ENCODE results near the gene HLA-DOB.
A peak's percentile ranks its signal among the peaks of the same experiment; 100 is the strongest.

HLA-DOB gene

DNA sequence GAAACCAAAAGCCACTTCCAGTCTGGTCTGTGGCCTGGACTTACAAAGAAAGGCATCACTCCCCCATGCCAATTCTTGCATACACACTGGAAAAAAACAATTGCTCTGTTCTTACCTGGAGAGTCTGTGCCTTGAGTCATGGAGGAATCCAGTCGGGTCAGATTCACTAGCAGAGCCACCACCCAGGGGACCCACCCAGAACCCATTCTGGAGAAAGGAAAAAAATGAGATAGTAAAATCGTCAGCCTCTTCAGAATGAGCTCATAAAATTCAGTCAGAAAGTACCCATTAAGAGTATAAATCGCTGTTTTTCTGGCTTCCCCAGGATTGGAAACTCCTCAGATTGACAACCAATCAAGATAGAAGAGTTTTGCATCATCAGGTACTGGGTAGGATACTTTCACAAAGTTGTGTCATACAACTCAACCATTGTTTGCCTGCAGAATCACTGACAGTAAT lies at the start of gene HLA-DOB:
Gene HLA-DOB (minus strand): TSS at position 257 of the 459 bp plus-strand sequence. CDS start 51 bp downstream, at position 206.
- peak; percentile 75 for DNase-seq (ENCODE audit: low spot score)

DNA sequence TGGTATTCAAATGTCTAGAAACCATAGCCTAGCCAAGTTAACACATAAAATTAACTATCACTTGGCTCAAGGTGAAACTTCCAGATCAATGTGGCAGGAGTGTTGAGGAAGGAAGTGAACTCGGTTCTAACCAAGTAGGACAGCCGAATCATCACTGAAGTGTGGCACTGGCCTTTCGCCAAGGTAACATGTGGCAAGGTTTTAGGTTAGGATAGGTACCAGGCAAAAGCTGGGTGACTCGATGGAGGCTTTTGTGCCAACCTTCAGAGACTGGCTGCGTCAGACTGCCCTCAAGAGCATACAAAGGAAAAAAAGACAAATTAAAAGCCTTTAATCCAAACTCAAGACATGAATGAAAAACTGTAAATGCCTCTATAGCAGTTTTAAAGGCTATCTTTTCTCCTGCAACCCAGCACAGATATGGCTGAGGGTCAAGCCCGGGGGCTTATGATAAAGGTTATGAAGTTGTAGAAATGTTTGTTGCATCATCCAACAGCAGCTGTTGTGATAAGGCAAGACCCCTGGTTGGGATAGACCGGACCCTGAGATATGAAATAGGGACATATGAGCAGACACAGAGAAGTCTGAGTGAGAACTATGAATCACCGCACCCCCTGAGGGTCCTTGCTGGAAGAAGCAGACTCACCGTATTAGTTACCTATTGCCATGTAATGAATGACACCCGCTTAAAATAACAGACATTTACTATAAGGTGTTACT lies 49.1 kb upstream of the HLA-DOB start:
- no peak for DNase-seq (ENCODE audit: low spot score)

DNA sequence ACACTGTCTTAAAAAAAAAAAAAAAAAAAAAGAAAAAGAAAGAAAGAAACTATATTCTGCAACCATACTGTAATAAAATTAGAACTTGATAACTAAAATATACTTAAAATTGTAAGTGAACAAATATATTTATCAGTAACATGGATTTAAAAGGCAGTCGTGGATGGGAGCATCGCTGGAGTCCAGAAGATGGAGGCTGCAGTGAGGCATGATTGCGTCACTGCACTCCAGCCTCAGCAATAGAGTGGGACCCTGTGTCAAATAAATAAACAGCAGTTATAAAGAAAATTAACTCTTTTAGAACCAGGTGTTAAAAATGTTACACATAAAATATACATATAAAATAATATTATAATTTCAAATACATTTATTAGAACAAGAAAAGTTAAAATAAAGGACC lies 45.9 kb upstream of the HLA-DOB start:
- DNase-seq (ENCODE audit: low spot score), result no peak

DNA sequence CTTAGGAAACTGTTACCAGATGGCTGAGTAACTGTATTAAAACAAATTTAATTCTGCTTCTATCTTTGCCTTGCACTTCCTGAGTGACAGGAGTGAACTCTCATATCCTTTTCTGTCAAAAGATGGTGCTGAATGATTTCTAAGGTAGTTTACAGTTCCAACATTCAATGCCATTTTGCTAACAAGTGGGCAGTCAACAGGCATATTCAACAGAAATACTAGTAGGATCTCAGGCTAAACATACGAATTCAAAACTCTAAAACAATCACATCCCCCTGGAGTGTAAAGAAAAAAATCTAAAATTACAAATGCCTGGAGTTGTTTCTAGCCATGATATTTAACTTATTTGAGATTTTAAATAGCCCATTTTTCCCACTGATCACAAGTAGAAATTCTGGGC lies 43.9 kb upstream of the HLA-DOB start:
- DNase-seq (ENCODE audit: low spot score), result no peak

DNA sequence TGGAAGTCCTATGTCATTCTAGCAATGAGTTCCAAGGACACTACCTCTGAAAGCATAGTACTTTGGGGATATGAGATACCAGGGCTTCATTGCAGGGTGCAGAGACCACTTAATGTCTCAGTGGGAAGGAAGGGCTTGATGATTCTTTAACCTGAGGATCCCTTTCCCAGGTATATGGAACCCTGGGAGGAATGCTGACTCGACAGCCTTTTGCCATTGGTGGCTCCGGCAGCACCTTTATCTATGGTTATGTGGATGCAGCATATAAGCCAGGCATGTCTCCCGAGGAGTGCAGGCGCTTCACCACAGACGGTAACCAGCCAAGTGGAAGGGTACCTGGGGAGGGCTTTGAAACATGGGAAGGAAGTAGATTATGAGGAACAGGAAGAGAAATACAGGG lies 41.4 kb upstream of the HLA-DOB start:
- DNase-seq (ENCODE audit: low spot score), result no peak

DNA sequence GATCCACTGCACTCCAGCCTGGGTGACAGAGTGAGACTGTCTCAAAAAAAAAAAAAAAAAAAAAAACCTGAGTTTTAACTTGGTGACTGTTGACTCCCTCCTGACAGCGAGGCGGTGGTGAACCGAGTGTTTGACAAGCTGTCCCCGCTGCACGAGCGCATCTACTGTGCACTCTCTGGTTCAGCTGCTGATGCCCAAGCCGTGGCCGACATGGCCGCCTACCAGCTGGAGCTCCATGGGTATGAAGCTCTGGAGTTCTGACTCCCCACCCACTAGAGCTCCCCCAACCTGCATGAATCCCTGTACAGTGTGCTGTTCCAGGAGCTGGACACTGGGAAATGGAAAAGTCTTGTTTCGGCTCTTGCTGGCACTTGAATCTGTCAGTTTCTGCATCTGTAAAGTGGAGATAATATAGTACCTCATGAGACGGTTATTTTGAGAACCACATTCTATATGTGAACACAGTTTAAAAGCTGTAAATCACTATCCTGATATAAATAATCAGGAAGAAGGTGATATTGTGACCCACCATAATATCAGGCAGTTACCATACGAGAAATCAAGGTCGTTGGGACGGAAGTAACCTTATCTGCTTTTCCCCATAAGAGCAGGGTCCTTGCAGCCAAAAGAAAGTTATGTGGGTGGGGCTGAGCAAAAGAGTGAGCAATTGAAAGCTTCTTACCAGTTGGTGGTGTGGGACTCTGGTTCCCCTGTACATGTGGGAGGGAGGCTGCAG lies 40.5 kb upstream of the HLA-DOB start:
- no peak for DNase-seq (ENCODE audit: low spot score)

DNA sequence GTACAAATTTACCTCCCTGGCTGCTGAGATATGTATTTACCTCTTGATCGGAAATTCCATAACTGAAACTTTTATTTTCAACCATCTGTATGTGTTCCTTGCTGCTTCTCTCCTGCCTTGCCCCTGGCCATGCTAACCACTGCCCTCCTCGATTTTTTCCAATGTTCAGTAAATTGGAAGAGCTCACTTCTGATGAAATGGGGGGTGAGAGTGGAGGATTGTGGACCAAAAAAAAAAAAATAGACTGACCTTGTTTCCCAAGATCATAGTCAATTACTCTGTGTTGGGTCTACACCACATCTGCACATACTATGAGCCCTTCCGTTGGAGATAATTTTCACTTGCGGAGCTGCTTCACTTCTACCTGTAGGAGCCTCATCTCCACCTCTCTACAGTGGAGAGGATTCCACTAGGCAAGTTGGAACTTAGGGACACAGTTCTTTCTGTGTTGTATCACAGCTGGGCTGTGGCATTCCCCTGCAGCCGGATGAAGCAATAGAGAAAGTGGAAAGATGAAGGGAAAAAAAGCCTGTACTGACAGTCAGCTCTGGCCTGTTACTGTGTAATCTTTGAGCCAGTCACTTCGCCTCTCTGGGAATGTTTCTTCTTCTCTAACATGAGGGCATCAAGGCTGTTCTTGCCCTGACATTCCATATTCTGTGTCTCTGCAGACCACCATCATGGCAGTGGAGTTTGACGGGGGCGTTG lies 38.8 kb upstream of the HLA-DOB start:
- DNase-seq (ENCODE audit: low spot score), result no peak

DNA sequence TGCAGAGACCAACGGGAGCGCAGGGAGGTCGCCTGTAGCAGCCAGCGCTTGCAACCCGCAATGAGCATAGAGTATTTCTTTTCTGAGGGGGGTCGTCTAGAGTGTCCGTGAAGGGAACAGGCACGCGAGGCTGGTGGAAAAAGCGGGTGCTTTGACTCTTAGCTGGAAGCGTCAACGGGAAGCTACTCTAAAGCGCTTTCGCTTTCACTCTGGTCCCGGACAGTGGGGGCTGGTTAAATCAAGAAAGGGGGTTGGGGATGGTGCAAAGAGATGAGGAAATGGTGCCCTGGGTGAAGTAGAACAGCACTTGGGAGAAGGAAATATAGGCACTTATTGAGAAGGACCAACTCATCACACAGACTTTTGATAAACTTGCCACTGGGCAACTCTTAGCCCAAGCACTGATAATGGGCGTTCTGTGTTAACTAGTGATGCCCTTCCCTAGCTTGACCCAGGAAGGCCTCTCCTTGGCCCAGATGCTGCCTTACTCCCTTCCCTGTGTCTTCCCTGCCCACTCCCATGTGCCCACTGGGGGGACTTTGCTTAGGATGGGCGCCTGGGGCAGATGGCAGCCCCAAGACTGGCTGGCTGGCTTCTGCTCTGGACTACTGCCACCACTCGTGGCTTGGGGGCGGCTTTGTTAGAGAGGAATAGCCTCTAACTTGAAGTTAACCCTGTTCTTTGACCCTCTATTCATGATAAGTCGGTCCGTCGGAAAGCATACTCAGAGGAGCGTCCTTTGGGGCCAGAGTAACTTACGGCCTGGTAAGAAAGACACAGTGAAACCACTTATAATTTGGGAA lies 37.8 kb upstream of the HLA-DOB start:
- DNase-seq (ENCODE audit: low spot score), result peak; percentile 80

DNA sequence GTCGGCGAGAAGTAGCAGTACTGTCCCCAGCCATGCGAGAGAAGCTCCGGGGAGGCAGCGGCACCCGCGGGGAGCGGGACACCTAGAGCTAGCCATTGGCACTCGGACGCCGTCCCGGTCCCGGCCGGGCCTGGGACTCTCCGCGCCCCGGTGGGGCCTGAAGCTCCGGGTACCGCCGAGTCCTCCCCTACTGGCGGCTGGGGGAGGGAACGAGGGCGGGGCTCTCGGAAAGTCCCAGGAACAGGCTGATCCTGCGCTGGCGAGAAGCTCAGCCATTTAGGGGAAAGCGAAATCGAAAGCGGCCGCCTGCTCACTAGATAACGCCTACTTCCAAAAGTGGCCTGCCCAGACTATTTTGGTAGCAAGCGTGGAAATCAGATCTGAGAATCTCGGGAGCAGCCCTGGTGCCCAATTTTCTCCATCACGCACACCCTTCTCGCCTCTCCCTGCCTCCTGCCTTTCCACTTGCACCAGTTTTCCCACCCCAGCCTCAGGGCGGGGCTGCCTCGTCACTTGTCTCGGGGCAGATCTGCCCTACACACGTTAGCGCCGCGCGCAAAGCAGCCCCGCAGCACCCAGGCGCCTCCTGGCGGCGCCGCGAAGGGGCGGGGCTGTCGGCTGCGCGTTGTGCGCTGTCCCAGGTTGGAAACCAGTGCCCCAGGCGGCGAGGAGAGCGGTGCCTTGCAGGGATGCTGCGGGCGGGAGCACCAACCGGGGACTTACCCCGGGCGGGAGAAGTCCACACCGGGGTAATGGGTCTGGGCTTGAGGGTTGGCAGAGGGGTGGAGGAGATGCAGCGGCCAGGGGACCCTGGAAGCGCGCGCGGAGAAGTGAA lies 37.0 kb upstream of the HLA-DOB start, which contains the start of the genes PSMB9 and TAP1:
Gene PSMB9 (plus strand): TSS at position 652 of the 835 bp plus-strand sequence. CDS start 38 bp downstream, at position 690.
Gene TAP1 (minus strand): TSS at position 164 of the 835 bp plus-strand sequence. CDS start 68 bp downstream, at position 96.
- DNase-seq (ENCODE audit: low spot score), result peak; percentile 97

DNA sequence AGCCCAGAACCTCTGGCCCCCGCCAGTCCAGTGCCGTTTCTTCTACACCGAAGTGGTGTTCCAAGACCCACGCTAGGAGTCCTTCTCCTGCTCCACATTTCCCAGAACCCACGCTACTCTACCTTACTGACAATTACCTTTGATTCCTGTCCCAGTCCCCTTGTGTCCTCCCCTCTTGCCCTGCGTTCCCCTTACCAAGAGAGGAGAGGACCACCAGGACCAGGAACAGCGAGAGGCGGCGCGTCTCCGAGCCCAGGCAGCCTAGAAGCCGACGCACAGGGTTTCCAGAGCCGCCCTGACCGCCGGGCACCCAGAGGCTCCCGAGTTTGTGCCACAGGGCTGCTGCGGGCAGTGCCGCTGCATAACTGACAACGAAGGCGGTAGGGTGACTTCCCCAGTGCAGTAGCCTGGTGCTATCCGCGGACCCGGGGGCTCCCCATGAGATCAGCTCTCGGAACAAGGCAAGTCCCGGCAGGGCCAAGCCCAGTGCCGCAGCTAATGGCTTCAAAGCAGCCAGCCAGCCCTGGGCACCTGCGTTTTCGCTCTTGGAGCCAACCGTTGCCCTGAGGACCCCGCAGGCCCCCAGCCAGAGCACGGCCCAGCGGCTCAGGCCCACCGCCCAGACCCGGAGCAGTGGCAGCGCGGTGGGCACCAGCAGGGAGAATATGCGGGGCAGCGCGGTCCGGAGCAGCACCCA lies 36.2 kb upstream of the HLA-DOB start:
- DNase-seq (ENCODE audit: low spot score), result peak; percentile 45

DNA sequence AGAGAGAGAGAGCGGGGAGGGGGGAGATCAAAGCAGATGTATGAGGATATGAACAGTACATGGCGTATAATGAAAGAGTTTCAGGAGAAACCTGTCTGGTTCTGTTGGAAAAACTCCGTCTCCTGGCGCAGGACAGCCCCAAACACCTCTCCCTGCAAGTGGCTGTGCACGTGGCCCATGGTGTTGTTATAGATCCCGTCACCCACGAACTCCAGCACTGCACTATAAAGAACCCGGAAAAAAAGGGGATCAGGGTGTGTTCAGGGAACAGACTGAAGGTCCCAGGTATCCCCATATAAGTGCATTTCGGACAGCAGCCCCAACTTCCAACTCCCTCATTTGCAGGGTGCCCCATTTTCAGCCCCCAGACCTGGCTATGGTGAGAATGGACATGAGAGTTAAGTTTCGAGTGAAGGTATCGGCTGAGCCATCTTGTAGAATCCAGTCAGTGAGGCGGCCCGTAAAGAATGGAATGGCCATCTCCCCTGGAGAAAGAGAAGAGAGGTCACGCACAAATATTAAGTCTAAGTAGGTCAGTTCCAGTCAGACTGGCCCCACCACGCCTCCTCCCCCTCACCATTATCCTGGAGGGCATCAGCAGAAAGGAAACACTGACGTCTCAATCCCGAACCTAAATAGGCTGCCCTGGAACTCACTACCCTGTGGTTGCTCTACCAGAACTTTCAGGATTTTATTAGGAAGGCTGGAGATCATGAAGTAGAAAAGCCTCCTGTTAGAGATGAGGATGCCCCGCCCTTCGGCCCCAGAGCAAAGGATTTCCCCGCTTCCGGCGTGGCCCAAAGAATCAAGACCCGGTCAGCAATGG lies 35.4 kb upstream of the HLA-DOB start:
- DNase-seq (ENCODE audit: low spot score), result peak; percentile 28

DNA sequence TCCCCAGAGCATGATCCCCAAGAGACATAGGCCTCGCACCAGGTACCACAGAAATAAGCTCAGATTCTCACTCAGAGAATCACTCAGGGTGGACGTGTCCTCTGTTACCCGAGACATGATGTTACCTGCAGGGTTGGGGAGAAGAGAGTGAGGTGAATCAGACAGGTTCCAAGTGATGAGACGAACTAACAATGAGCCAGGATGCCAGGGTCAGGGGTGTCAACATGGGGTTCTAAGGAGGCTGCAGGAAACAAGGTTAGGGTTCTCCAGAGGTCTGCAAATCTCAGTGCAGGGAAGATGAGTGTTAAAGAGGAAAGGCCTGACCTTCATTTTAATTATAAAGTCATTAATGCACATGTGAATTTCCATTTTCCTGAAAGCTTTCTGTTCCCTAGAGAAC lies 34.2 kb upstream of the HLA-DOB start:
- no peak for DNase-seq (ENCODE audit: low spot score)

DNA sequence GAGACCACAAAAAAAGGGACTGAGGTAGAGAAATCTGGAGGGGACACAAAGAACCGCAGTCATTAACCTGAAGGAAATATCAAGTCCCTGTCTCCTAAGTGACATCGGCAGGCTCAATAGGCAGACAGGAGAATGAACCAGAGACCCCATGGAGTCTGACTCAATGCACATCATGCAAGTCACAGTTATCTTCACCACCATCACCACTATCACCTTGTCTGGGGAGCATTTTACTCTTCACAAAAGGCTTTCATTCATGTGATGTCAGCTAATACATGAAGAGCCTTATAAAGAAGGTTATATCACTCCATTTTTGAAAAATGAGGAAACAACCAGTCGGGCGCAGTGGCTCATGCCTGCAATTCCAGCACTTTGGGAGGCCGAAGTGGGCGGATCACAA lies 32.3 kb upstream of the HLA-DOB start:
- no peak for DNase-seq (ENCODE audit: low spot score)

DNA sequence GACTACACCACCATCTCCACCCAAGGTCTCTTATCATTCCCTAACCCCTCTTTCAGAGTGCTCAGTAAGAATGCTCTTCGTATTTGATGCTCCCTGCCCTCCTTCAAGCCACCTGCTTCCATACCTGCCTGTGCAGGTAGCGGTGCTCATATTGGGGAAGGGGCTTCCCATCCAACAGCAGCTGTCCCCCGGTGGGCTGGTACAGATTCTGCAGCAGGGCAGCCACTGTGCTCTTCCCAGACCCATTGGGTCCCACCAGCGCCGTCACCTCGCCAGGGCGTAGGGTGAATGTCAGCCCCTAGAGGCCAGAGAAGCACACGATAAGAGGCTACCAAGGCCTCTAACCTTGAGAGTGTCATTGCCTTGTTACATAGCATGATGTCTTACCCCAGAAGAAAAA lies 31.0 kb upstream of the HLA-DOB start:
- DNase-seq (ENCODE audit: low spot score), result no peak

DNA sequence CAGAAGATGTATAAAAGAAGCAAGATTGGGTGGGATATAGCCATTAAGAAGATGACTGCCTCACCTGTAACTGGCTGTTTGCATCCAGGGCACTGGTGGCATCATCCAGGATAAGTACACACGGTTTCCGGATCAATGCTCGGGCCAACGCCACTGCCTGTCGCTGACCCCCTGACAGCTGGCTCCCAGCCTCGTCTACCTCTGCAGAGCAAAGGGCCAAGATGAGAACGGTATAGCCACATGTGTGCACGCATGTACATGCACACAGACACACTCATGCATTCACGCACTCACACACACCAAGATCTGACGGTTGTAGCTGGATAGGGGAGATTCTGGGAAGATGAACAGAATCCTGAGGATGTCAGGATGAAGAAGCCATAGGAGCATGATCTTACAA lies 30.2 kb upstream of the HLA-DOB start:
- no peak for DNase-seq (ENCODE audit: low spot score)

DNA sequence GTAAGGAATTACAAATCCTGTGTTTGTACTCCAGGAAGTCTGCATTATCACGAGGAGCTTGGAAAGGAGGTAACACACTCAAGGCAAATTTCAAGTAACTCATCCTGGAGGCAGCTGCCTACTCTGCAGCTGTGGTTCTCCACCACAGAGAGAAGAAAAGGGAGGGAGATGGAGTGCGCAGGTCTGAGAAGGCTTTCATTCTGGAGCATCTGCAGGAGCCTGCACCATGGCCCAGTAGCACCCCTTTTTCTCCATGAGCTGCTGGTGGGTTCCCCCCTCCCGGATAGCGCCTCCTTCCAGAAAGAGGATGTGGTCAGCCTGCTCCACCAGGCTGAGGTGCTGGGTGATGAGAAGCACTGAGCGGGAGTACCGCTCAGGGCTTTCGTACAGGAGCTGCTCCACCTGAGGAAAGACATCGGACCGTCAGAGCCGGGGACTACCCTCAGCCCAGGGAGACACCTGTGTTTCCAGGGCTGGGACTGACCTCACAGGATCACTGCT lies 28.6 kb upstream of the HLA-DOB start:
- peak; percentile 46 for DNase-seq (ENCODE audit: low spot score)

DNA sequence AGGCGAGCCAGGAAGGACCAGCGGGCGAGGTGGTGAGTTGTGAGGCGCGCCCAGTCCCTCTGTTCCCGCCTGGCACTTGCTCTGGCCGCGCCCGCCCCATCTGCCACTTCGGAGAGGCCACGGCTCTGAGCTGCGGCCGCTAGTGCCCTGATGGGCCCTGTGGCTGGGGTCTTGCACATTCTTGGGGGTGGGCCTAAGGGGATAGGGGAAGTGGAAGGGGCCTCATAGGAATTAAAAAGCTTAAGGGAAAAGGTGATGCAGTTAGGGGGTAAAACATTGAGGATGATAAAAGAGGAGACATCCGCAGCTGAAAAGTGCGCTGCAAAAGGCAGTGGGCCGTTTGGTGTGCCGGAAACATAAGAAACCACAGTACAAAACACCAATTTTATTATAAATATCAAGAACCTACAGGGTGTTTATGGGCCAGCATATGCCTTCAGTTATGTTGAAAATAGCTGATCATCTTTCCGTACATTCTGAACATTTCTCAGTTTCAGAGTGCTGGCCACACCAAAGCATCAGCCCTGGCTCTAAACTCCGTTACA lies 28.1 kb upstream of the HLA-DOB start:
- no peak for DNase-seq (ENCODE audit: low spot score)

DNA sequence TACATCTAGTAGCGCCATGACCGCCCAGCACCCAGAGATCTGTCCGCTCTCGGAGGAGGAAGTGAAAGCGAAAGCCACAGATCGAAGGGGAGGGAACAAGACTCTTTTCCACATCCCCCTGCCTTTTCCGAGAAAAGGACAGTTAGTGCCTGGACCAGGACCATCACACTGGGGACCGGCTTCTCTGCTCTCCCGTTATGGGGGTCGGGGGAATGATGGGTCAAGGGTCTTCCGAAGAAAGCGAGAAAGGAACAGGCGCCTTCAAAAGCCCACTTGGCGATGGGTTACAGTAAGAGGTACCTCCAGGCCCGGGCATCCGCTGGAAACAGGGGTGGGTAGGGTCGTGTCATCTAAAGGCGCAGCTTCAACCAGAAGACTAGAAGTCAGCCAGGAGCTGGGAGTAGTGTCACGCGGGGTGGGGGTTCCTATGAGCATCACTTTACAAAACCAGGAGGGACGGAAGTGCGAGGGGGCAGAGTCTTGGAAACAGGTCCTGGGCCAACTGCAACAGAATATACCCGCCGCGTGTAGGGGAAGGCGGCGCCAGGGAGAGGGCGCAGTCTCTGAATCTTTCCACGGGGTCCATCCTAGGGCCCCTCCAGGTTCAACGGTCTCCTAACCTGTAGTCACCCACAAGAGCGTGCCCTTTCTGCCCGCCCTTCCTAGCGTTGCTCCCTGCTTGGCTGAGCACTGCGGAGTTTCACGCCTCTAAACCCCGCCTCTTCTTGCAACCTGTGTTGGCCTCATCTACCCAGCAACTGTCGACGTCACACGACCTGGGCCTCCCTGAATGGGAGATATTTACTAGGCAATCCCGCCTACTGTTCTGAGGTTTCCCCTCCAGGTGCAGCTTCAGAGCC lies 27.4 kb upstream of the HLA-DOB start, which contains the start of gene PSMB8:
Gene PSMB8 (minus strand): TSS at position 69 of the 860 bp plus-strand sequence. CDS start 51 bp downstream, at position 18.
- peak; percentile 98 for DNase-seq (ENCODE audit: low spot score)
